ENCODE results near the gene HOXC12.

- TF ChIP-seq CTCF (IDR thresholded peaks at IDR 0.05; ENCODE audit: low read length) (no peak), EZH2 (optimal IDR thresholded peaks at IDR 0.05; ENCODE audit: low read depth, low read length) (no peak), EZH2phosphoT487 (IDR thresholded peaks at IDR 0.05; ENCODE audit: low read length) (no peak)
Observed at GRCh38 chr12:53966085-53966384, 11.3 kb downstream of the HOXC12 start.

Measured in MM.1S (cell line).